Measurements from ENCODE around the gene HLA-DPB1.
A peak's percentile ranks its signal among the peaks of the same experiment; 100 is the strongest.
"Not testable (repeated sequence)": the region's sequence is repeated elsewhere in the genome, so short reads cannot be mapped to it uniquely, and the experiment has no call there.

The HLA-DPB1 gene

DNA sequence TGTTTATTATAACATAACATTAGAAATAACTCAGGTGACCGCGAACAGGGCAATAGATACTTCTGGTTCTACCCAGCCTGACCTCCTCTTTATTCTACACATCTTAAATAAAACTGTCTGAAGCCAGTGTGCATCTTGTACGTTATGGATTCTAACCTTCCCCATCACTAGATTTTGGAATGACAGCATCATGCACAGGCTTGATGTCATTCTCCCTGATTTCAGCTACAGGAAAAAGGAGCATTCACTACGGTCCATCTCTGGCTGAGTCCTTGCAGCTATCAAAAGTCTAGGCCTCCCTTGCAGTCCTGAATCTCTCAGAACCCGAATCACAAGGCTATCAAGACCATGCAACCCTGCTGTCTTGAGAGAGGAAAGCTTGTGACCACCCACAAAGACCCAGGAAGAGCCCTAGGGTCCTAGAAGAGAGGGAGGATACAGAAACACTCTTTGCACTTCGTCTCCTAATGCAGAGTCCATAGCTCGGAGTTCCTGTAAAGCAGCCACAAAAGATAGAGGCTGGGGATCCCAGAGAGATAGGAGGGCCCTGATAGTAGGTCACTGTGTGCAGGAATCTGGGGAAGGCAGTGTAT lies 3.2 kb upstream of the HLA-DPB1 start:
- DNase-seq = no peak

DNA sequence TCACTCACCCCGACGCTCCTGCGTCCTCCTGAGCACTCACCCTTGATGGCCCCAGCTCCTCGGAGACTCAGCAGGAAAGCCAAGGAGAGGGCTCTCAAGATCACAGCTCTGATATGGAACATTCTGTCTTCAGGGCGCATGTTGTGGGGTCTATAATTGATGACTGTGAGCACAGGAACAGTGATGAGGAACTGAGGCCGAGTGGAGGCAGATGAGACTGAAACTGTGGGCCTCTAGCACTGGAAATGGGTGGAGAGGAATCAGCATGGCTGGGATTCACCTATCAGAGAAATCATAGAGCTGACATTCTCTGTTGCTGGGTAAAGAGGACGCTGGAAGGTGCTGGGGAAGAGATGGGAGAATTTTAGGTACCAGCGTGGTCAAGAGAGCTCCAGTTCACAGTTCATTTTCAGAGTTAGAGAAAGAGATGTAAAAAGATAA lies 2.3 kb upstream of the HLA-DPB1 start, which contains the start of gene HLA-DPA1:
HLA-DPA1 (minus strand) TSS at position 219 of the 441 bp plus-strand sequence.
- peak; percentile 82 for DNase-seq

DNA sequence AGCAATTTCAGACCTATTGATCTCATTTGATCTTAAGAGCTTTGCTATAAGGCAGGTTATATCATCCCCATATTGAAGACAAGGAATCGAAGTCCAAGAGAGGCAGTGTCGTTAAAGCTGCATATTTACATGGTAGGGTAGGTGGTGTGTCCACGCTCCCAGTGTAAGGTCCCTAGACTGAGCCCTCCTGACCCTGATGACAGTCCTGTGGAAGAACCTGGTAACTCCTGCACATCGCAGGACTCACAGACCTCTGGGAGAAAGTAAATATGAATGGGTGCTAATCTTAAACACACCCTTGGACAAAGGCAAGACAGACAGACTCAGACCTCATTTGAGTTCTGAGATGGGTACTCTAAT lies 602 bp upstream of the HLA-DPB1 start:
- DNase-seq = no peak

DNA sequence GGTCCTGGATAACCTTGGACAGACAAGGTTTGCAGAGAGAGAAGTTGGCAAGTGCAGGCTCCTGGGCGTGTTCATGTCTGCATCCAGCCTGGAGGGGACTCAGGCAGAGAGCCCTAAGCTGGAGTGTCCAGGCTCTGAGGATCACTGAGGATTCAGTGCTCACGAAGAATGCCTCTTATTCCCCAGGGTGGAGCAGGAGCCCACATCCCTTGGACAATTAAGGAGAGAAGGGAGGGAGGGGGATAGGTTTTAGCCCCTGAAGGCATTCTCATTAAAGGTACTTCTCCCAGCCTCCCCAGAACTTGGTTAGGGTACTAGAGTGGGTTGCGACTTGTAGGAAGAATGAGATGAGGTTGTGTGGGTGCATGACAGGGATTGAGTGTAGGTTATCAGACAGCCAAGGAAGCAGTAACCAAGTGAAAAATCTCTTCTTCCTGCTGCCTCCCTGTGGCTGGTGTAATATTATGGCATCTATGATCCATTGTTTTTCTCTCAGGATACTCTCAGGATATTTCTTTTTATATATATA lies 680 bp downstream of the HLA-DPB1 start:
- DNase-seq = no peak

DNA sequence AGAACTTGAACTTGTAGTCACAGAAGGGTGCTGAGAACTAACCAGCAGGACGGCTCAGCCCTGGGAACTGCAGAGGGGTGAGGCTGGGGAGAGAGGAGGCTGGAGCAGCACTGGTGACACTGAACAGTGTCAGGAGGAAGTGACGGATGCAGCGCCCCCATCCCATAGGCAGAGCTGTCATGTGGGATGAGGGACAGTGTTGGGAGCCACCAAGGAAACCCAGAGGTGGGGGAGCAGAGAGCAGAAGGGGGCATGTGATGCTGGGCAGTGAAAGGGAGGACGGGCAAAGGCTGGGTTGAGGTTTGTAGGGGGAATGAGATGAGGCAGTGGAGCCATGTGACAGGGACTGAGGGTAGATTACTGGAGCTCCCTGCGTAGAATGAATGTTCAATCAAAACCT lies 2.1 kb downstream of the HLA-DPB1 start:
- DNase-seq = no peak

DNA sequence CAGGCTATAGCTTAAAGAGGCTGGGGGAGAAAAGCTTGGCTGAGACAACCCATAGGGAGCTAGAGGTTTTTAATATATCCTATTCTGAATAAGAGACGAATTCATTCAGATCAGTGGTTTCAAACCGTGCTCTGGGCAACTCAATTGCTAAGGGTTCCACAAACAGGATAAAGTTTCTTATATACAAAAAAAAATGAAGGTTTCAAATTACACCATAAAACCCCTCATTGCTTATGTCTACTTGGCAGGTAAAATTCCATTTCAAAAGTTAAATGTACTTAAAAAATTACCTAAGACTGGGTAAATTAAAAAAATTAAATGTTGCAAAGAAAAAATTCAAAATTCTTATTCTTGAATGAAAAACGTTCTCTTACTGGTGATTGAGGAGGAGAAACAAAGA lies 2.7 kb downstream of the HLA-DPB1 start:
- no peak for DNase-seq

DNA sequence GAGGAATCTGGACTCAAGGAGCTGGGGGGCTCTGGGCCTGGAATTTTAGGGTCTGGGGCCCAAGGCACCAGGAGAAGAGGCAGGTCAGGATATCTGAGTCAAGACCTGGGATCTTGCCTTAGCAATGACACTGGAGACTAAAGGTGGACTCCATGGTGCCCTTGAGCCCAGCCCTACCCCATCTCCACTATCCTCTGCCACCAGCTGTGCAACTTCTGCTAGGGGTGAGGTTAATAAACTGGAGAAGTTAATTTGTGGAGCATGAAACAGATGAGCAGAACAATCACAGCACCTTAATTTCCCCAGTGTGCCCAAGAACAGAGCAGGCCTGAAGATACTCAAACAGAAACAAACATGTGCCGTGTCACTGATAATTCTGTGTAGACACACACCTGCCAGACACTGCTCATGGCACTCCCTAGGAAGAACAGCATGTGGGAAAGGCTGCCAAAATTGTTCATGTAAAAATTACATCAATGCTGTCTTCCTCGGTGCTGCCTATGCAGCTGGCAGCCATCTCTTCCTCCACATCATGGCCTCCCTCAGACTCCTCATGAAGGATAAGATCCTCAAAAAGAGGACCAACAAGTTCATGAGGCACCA lies 3.2 kb downstream of the HLA-DPB1 start:
- no peak for DNase-seq

DNA sequence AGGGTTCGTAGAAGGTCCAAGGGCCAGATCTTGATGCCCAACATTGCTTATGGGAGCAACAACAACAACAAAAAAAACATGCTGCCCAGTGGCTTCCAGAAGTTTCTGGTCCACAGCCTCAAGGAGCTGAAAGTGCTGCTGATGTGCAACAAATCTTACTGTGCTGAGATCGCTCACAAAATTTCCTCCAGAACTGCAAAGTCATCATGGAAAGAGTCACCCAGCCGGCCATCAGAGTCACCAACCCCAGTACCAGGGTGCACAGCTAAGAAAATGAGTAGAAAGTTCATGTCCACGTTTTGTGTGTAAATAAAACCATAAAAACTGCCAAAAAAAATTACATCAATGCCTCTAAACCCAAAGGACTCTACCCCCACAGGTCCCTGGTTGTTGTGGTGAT lies 3.8 kb downstream of the HLA-DPB1 start:
- DNase-seq = no peak

DNA sequence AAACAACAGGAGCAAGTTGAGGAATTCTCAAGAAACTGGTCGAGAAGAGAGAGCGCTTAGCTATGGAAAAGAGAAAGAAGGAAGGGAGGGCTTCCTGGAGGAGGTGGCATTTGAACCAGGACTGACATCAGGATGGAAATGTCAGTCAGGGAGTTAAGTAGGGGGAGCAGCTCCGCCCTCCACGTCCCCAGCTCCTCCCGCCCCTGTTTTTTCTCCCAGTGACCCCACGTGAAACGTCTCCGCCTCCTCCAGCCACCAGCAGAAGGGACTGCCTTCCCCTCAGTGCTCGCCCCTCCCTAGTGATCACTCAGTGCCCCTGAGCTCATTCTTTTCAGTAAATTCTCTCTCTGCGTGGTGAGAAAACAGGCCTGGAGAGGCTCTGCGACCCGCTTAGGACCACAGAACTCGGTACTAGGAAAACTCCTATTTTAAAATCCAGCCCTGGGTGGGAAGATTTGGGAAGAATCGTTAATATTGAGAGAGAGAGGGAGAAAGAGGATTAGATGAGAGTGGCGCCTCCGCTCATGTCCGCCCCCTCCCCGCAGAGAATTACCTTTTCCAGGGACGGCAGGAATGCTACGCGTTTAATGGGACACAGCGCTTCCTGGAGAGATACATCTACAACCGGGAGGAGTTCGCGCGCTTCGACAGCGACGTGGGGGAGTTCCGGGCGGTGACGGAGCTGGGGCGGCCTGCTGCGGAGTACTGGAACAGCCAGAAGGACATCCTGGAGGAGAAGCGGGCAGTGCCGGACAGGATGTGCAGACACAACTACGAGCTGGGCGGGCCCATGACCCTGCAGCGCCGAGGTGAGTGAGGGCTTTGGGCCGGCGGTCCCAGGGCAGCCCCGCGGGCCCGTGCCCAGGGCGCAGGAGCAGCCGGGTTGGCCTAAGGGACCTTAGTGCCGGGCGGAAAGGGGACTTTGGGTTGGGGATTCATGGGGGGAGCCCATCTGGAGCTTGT lies 4.6 kb downstream of the HLA-DPB1 start:
- no peak for DNase-seq

DNA sequence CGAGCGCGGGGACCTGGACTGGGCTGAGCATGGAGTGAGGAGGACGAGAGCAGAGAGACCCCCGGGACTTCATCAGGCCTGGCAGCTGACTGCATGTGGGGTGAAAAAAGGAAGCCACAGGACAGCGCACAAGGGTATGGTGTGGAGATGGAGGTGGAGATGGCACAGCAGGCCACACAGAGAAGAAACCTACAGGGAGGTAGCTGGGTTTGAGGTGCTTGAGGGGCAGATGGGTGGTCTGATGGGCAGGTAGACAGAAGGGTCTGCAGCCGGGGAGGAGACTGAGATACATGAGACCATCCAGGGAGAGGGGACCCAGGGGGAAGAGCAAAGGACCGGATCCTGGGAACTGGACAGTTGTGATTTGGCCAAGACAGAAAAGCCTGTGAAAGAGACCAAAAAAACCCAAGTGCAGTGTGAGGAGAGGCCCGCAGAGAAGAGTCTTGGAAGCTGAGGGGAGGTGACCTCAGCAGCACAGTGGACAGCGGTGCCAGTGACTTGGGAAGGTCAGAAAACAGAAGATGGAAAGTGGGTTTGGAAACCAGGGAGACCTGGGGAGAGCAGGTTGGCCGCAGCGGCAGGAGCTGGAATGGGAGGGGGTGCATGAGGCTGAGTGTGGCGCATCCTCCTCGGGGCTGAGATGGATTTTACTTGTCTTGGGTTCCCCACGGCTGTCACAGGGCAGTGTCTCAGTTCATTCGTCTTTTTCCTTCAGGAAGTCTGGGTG lies 5.5 kb downstream of the HLA-DPB1 start:
- no peak for DNase-seq

DNA sequence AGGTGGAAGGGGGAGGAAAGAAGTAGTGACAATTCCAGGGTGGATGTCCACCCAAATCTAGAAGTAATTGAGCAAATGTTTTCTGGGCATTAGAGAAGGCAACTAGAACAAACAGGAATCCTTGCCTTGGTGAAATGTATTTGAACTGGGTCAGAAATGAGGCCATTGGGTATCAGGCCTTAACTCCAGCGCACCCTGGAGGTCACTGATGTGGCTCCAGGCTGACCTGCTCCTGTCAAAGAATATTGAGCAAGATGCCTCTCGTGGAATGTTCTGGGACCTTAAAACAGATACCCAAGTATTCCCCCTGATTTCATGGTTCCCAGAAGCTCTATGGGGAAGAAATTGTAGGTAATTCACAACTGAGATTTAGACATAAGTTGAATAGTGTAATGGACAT lies 6.9 kb downstream of the HLA-DPB1 start:
- peak; percentile 36 for DNase-seq

DNA sequence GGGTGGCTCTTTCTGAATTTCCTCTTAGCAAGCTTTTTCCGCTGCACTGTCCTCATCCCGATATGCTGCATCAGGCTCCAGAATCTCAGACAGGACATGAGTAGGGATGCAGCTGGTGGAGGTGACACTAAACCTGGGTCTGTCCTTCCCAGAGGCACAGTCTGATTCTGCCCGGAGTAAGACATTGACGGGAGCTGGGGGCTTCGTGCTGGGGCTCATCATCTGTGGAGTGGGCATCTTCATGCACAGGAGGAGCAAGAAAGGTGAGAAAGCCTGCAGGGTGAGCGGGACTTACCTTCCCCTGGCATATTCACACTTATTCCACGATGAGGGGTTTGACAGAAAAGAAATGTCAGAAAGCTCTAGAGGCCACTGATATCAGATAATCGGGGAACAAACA lies 9.8 kb downstream of the HLA-DPB1 start:
- no peak for DNase-seq

DNA sequence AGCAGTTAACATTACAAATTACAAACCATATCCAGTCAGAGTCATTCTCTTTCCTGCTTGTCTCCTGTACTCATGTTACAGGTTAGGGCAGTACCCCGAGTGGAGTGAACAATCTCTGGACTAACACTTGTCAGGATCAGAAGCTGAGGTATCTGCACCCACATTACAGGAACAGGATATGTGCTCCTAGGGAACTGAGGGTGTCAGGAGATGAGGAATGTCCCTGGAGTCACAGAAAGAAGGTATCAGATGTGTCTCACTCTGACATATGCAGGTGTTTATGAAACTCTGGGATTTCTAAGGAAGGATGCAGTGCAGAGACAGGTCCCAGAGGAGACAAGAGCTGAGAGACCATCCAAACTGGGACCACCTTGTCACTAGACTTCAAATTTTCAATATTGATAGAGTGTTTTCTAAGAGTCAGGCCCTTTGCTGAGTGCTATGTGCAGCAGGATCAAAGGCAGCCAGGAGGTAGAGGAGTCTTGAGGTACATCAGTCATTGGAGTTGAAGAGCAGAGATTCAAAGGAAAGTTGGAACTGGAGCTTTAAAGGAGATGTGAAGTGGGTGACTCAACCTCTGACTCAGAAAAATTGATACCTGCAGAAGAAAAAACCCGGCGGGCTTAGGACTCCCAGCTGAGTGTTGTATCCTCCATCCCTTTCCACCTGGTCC lies 12.6 kb downstream of the HLA-DPB1 start:
- DNase-seq = no peak

DNA sequence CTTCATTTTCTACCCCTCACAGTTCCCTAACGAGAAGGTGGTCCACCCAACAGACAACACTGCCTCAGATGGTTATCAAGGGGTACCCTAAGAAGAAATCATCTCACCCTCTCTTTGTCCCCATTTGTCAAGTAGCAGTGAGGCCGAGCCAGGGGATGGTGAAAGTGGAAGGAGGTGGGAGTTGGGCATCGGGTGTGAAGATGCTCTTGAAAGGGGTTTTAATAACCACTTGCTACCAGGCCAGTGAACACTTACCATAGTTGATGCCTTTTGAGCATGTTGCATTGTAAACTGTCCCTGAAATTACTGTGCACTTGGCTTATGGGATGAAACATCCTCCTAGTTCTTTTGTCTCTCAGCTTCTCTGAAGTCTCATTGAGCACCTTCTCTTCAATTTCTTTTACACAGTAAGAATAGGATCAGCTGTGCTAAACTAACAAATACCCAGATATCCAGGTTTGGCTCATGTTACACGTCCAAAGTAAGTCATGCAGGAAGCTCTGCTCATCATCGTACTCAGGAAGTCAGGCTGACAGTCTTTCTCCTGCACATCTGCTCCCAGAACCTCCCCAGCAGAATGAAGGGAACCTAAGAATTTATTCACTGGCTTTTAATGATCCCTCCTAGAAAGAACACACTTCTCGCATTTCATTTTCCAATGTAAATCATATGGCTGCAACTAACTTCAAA lies 13.3 kb downstream of the HLA-DPB1 start:
- no peak for DNase-seq

DNA sequence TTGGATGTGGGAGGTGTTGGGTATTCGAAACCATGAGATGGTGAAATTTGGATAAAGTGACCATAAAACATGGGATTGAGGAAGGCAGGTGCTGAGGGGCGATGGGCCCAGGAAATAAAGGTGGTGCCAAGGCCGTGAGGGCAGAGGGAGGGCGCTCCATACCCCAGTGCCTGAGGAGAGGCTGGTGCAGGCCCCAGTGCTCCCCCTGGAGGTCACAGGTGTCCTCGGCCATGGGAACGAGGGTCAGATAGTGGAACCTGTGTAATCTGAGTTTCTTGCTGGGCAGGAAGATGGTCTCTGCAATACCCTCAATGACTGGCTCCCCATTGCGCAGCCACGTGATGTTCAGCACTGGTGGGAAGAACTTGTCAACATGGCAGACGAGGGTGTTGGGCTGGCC lies 16.2 kb downstream of the HLA-DPB1 start:
- peak; percentile 45 for DNase-seq

DNA sequence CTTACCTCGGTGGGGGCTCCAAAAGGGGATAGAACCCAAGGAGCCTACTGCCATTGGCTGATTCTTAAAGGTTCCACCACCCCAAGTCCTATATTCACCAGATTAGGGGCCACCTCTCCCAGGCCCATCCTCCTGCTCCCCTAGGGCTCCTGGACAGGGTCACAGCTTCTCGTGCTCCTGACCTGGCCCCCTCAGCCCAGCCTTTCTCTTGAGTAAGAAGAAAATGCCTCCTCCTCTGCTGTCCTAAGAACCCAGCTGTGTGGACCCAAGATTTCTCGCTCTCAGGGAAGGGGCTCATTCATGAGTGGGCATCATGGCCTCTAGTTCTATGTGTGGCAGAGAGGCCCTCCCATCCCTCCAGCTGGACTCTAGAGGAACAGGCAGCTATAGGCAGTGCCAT lies 16.6 kb downstream of the HLA-DPB1 start:
- DNase-seq = no peak

DNA sequence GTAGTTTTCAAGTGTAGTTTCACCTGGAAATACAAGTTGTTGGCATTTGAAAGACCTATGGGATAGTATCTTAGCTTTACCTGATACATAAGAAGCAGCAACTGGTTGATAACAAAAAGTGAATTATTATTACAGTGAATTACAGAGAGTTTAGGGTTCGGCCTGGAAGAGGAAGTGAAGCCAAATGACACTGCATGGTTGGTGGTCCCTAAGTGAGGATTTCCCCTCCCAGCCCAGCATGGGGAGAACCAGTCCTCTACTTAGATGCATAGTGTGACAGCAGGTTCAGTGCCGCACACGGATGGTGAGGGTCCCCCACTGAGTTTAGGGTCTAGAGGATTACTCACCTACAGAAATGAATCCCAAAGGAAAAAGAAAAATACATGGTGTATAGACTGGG lies 18.1 kb downstream of the HLA-DPB1 start:
- no peak for DNase-seq

DNA sequence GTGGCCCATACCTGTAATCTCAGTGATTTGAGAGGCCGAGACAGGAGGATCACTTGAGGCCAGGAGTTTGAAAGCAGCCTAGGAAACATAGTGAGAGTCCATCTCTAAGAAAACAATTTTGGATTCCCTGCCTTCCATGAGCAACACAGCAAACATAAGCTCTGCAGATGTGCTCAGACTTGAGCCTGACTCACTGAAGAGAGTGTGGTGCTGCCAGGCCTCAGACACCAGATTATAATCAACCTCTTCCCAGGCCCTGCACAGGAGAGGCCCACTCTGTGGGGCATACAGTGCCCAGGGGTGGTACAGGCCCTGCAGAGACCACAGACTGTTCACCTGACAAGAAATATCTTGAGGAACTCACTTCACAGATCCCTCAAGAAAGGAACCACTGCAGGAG lies 19.9 kb downstream of the HLA-DPB1 start:
- no peak for DNase-seq

DNA sequence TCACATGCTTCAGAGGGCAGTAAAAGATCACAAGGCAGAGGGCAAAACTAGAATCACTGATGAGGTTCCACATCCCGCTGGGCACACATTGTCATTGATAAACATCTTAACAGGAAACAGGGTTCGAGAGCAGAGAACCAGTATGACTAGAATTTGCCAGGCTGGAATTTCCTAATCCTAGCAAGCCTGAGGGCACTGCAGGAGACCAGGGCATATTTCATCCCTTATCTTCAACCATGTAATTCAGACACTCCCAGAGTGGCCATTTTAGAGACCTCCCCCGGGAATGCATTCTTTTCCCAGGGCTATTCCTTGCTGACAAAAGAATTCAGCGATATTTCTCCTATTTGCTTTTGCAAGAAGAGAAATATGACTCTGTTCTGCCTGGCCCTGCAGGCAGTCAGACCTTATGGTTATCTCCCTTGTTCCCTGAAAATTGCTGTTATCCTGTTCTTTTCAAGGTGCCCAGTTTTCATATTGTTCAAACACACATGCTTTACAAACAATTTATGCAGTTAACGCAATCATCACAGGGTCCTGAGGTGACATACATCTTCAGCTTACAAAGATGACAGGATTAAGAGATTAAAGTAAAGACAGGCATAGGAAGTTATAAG lies 25.4 kb downstream of the HLA-DPB1 start:
- DNase-seq = not testable (repeated sequence)

DNA sequence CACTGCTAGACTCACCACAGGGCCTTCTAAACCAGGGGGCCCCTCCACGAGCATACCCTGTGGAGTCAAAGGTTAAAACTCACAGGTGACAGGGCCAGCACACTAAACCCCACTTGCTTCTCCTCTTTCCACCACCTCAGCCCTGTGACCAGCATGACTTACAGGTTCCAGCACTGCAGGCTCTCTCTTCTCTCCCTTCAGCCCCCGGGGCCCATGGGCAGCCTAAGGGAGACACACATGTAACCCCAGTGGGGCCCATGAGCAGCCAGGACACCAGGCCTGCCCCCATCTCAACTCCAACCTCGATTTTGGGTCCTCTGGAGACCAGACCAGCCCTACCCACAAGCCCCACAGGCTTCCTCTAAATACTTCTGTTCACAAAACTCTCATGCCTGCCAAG lies 28.0 kb downstream of the HLA-DPB1 start:
- no peak for DNase-seq

DNA sequence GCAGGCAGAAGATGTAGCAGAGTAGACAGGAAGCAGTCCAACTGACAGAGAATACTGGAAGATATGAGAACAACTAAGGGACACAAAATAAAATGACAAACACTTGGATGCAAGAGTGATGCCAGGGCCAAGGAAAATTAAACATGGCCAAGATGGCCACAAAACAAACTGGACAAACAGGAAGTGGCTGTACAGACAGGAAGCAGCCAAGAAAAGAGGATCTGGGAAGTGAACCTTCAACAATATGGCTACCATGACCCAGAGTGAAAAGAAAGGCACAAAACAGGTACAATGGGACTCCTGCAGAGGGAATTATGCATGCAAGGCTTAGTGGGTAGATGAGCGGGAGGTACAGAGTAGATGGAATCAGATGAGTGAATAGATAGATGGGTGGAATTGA lies 29.1 kb downstream of the HLA-DPB1 start:
- DNase-seq = no peak
